HepG2 (cell line): ENCODE measurements around the gene NIN. TPM values are rescaled to one million over a fixed set of nuclear protein-coding genes. Genes with fewer than 3 reads are reported as not detected.

Experiments used
- ATAC-seq: fragments of 200-7000 bp; cut with Tn5 transposase; 3 replicates; pipeline ENCODE4 v1.9.1; 2020; ENCODE audit warnings: mild to moderate bottlenecking, moderate library complexity
- BruUV-seq: library from RNA; stranded (reverse); fragments of 400-500 nt; replicated peaks from 2 replicates; lab custom pipeline; 2021; lab: Mats Ljungman, UMichigan
- CTCF ChIA-PET: fragments of 300-600 bp; formaldehyde crosslinking; extraction: SDS; loops from one replicate; lab custom pipeline; 2021; ENCODE audit warnings: low total read pairs, inconsistent platforms, low intra/inter-chr PET ratio; lab: Yijun Ruan, JAX
- POLR2A ChIA-PET: fragments of 350-600 bp; sonication (Branson Sonifier 250); formaldehyde crosslinking; loops from one replicate; lab custom pipeline; 2020; ENCODE audit warnings: antibody characterized with exemption, inconsistent platforms; lab: Yijun Ruan, JAX
- DNase-seq: peaks from one replicate; pipeline ENCODE4 v3.0.0-alpha.2; 2015; ENCODE audit warnings: low spot score
- FAIRE-seq: peaks from 3 replicates; lab custom pipeline; 2011; peaks lifted over from hg19 to GRCh38; lab: Jason Lieb, UNC
- H2AFZ ChIP-seq: one replicate; pipeline ENCODE4 v1.6.1; 2011; ENCODE audit warnings: low read length, inconsistent platforms
- H3K27ac ChIP-seq: fragments of 300-600 bp; 3 replicates; pipeline ENCODE4 v1.8.0; 2011; ENCODE audit warnings: mixed run types, mild to moderate bottlenecking, mixed read lengths, low read length, inconsistent platforms; ENCODE audit not compliant: insufficient read depth; ENCODE audit errors: extremely low read length
- H3K27me3 ChIP-seq, 2 experiments: fragments of 200-600 bp in 1 of 2; 2 replicates in 1 of 2; 3 replicates in 1 of 2; pipeline versions ENCODE4 v1.6.0 to v1.8.0; 2011; ENCODE audit warnings: low read length in 2 of 2, mild to moderate bottlenecking in 2 of 2, moderate library complexity in 2 of 2, inconsistent platforms in 1 of 2; ENCODE audit not compliant: insufficient read depth in 2 of 2, control insufficient read depth in 1 of 2
- H3K36me3 ChIP-seq, 2 experiments: fragments of 200-600 bp in 1 of 2; replicated peaks in 1 of 2; 2 replicates in 1 of 2; 3 replicates in 1 of 2; pipeline versions ENCODE4 v1.5.1 to v1.8.0; 2011; ENCODE audit warnings: low read length in 2 of 2, inconsistent platforms in 1 of 2; ENCODE audit not compliant: insufficient read depth in 2 of 2, control insufficient read depth in 1 of 2
- H3K4me1 ChIP-seq: 2 replicates; pipeline ENCODE4 v1.5.1; 2012; ENCODE audit warnings: low read length, inconsistent platforms; ENCODE audit not compliant: insufficient read depth
- H3K4me2 ChIP-seq: 2 replicates; pipeline ENCODE4 v1.6.0; 2011; ENCODE audit warnings: low read depth, low read length, inconsistent platforms
- H3K4me3 ChIP-seq, 3 experiments: fragments of 200-600 bp in 1 of 3; sonication (generic), shearing (Covaris generic) in 1 of 3; replicated peaks in 1 of 3; 2 replicates each; pipeline ENCODE4 v1.5.1; 2011 to 2016; ENCODE audit warnings: low read length in 3 of 3, inconsistent platforms in 2 of 3, low read depth in 2 of 3, mild to moderate bottlenecking in 2 of 3, control low read depth in 1 of 3, mixed read lengths in 1 of 3; ENCODE audit not compliant: insufficient read depth in 1 of 3
- H3K79me2 ChIP-seq: one replicate; pipeline ENCODE4 v1.6.1; 2011; ENCODE audit warnings: low read length, inconsistent platforms; ENCODE audit not compliant: insufficient read depth
- H3K9ac ChIP-seq: 2 replicates; pipeline ENCODE4 v1.6.0; 2011; ENCODE audit warnings: mild to moderate bottlenecking, low read depth, low read length, inconsistent platforms; ENCODE audit not compliant: insufficient read depth
- H3K9me3 ChIP-seq: 2 replicates; pipeline ENCODE4 v1.5.1; 2012; ENCODE audit warnings: mild to moderate bottlenecking, low read length
- H4K20me1 ChIP-seq: 2 replicates; pipeline ENCODE4 v1.6.0; 2011; ENCODE audit warnings: inconsistent platforms, mild to moderate bottlenecking, low read length, moderate library complexity; ENCODE audit not compliant: insufficient read depth
- HOXD1 ChIP-seq: sonication (generic); formaldehyde crosslinking; IDR thresholded peaks from 2 replicates; pipeline ENCODE4 v1.5.0; 2020; ENCODE audit warnings: missing genetic modification reagents
- IRF2 ChIP-seq: IDR thresholded peaks from 2 replicates; pipeline ENCODE4 v1.6.1; 2018; ENCODE audit warnings: missing genetic modification reagents, missing compliant biosample characterization
- NFKBIZ ChIP-seq: IDR thresholded peaks from 2 replicates; pipeline ENCODE4 v1.6.1; 2018; ENCODE audit warnings: missing genetic modification reagents, missing compliant biosample characterization
- PCBP1 ChIP-seq: fragments of 200-400 bp; formaldehyde crosslinking; IDR thresholded peaks from 2 replicates; pipeline ENCODE4 v1.6.1; 2017; ENCODE audit warnings: mild to moderate bottlenecking, low read depth, low read length, borderline replicate concordance
- XBP1 ChIP-seq: sonication (generic); formaldehyde crosslinking; IDR thresholded peaks from 2 replicates; pipeline ENCODE4 v1.5.0; 2020; ENCODE audit warnings: missing genetic modification reagents
- WGBS: methylation state at CpG from one replicate; pipeline ENCODE4 v1.1.6; 2017; ENCODE audit warnings: low lambda C conversion rate; 5-methylcytosine and 5-hydroxymethylcytosine counted together
- in situ Hi-C: cut with HindIII; loops from 2 replicates; pipeline ENCODE4 v1.10.0; 2017; ENCODE audit warnings: low pct_unique_long_range_greater_than_20kb; ENCODE audit not compliant: extremely low pct_ligation_motif_present
- intact Hi-C: fragments of 100-400 bp; cut with micrococcal nuclease; formaldehyde crosslinking; loops from one replicate; pipeline ENCODE4 v1.10.0; 2022; ENCODE audit not compliant: unreplicated experiment
- polyA plus RNA-seq, 8 experiments: library from polyadenylated mRNA; depleted of rRNA in 3 of 8; stranded (reverse) in 7 of 8; unstranded in 1 of 8; fragments of >200 nt; fragmentation: Illumina TruSeq in 4 of 8; extraction: Trizol in 4 of 8; gene quantifications; 2 replicates each; pipeline versions ENCODE4 v1.2.1 to v1.2.3, GENCODE V29; 2011 to 2016; ENCODE audit warnings: low read depth in 4 of 8, missing spikeins in 1 of 8, mixed read lengths in 1 of 8; ENCODE audit not compliant: insufficient read depth in 1 of 8
- total RNA-seq, 5 experiments: library from RNA; depleted of rRNA; stranded (reverse); fragments of >200 nt; fragmentation: Illumina TruSeq; extraction: Trizol; gene quantifications; 2 replicates each; pipeline ENCODE4 v1.2.3, GENCODE V29; 2016; ENCODE audit warnings: low read depth in 1 of 5
- TF ChIP-seq, protein P1 (sequence below): sonication (generic); formaldehyde crosslinking; IDR thresholded peaks from 2 replicates; pipeline ENCODE4 v1.4.0; 2020; ENCODE audit warnings: low read depth, mild to moderate bottlenecking, missing genetic modification reagents
- TF ChIP-seq, protein P2 (sequence below): sonication (generic); formaldehyde crosslinking; IDR thresholded peaks from 2 replicates; pipeline ENCODE4 v1.4.0; 2020; ENCODE audit warnings: mild to moderate bottlenecking, missing genetic modification reagents

The NIN gene
- total and polyA plus RNA-seq, 2 of the 13 experiments (the other 11 are each of a cell fraction or from before 2014, with no cell fraction given), result 2.8 to 9.7 TPM

DNA sequence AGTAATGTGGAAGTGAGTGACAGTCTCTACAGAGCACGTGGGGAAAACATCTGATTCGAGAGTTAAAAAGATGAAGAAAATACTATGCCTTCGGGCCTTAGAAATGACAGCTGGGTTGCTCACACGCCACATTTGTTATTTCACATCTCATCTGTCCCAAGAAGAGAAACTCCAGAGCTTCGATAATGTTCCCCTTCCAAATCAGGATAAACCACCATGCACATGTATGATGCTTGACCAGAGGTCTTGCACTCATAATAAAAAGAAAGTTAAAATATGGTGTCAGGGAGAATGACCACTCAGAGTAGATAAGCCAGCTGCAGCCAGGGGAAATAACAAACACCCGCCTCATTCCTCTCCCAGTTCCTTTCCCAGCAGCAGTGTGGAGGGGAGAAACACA, 34.6 kb downstream of the NIN start:
- no peak overlapping the region for H2AFZ ChIP-seq
- no peaks in the 10 kb centered on the region for H3K9me3 ChIP-seq
- FAIRE-seq (no peak), DNase-seq (no peak), ATAC-seq (no peak)
- no TSS peak for BruUV-seq
- WGBS, result 88% methylated on average over 6 of the region's 6 CpGs
- ChIA-PET POLR2A (no interaction called here), CTCF (no interaction called here)
- H4K20me1 ChIP-seq, result no peaks in the 10 kb centered on the region
- no peaks in the 10 kb centered on the region for H3K4me1 ChIP-seq
- in situ Hi-C loops (no loop called here), intact Hi-C loops (no loop called here)
- no peak overlapping the region for H3K27ac ChIP-seq
- H3K79me2 ChIP-seq, result no peaks in the 10 kb centered on the region
- peaks cover 1 to 3% of the 10 kb centered on the region in 2 experiments; a peak in 1 of 5 replicates for H3K36me3 ChIP-seq
- no peaks in the 10 kb centered on the region for H3K27me3 ChIP-seq
- H3K4me2 ChIP-seq, result no peak overlapping the region
- TF ChIP-seq IRF2 (CRISPR knock-in tag) (no peak), PCBP1 (no peak), XBP1 (CRISPR knock-in tag) (no peak), HOXD1 (no peak), NFKBIZ (CRISPR knock-in tag) (no peak)
- TF ChIP-seq, protein P1, sequence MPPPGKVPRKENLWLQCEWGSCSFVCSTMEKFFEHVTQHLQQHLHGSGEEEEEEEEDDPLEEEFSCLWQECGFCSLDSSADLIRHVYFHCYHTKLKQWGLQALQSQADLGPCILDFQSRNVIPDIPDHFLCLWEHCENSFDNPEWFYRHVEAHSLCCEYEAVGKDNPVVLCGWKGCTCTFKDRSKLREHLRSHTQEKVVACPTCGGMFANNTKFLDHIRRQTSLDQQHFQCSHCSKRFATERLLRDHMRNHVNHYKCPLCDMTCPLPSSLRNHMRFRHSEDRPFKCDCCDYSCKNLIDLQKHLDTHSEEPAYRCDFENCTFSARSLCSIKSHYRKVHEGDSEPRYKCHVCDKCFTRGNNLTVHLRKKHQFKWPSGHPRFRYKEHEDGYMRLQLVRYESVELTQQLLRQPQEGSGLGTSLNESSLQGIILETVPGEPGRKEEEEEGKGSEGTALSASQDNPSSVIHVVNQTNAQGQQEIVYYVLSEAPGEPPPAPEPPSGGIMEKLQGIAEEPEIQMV (CRISPR knock-in tag), result no peak
- TF ChIP-seq, protein P2, sequence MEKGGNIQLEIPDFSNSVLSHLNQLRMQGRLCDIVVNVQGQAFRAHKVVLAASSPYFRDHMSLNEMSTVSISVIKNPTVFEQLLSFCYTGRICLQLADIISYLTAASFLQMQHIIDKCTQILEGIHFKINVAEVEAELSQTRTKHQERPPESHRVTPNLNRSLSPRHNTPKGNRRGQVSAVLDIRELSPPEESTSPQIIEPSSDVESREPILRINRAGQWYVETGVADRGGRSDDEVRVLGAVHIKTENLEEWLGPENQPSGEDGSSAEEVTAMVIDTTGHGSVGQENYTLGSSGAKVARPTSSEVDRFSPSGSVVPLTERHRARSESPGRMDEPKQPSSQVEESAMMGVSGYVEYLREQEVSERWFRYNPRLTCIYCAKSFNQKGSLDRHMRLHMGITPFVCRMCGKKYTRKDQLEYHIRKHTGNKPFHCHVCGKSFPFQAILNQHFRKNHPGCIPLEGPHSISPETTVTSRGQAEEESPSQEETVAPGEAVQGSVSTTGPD, result no peak
- no peak overlapping the region for H3K9ac ChIP-seq
- no peak overlapping the region for H3K4me3 ChIP-seq
